GM12878 (cell line): ENCODE results near the gene LMF1. TPM values are rescaled to one million over a fixed set of nuclear protein-coding genes. Genes with fewer than 3 reads are reported as not detected.

Experiments
- ATAC-seq: fragments of 200-7000 bp; cut with Tn5 transposase; 3 replicates; pipeline ENCODE4 v1.9.1; 2020; ENCODE audit warnings: mild to moderate bottlenecking, moderate library complexity
- BruUV-seq: library from RNA; stranded (reverse); fragments of 400-500 nt; replicated peaks from 2 replicates; lab custom pipeline; 2021; lab: Mats Ljungman, UMichigan
- CTCF ChIA-PET: fragments of 300-600 bp; sonication (Branson Sonifier 250); formaldehyde crosslinking; extraction: SDS; loops from one replicate; lab custom pipeline; 2021; ENCODE audit warnings: inconsistent platforms; lab: Yijun Ruan, JAX
- POLR2A ChIA-PET: fragments of 350-600 bp; formaldehyde crosslinking; extraction: SDS; loops from one replicate; lab custom pipeline; 2021; ENCODE audit warnings: inconsistent platforms; lab: Charles Lee
- RAD21 ChIA-PET: fragments of 300-600 bp; sonication (Branson Sonifier 250); formaldehyde crosslinking; loops from one replicate; lab custom pipeline; 2023; ENCODE audit warnings: antibody characterized with exemption; ENCODE audit not compliant: unreplicated experiment; lab: Charles Lee
- SMC1A ChIA-PET: fragments of 300-600 bp; sonication (Branson Sonifier 250); formaldehyde crosslinking; loops from one replicate; lab custom pipeline; 2023; ENCODE audit not compliant: unreplicated experiment, uncharacterized antibody; lab: Charles Lee
- DNase-seq: peaks from one replicate; pipeline ENCODE4 v3.0.0-alpha.2; 2011; ENCODE audit warnings: low read depth, low spot score
- FAIRE-seq: peaks from 3 replicates; lab custom pipeline; 2011; peaks lifted over from hg19 to GRCh38; lab: Jason Lieb, UNC
- H2AFZ ChIP-seq: 2 replicates; pipeline ENCODE4 v1.6.0; 2011; ENCODE audit warnings: low read depth, low read length, control low read depth; ENCODE audit not compliant: control insufficient read depth
- H3K27ac ChIP-seq: 2 replicates; pipeline ENCODE4 v1.5.1; 2011; ENCODE audit warnings: control low read depth; ENCODE audit not compliant: control insufficient read depth, insufficient read depth
- H3K27me3 ChIP-seq, 2 experiments: replicated peaks in 1 of 2; 2 replicates each; pipeline versions ENCODE4 v1.6.0 to v1.6.1; 2011; ENCODE audit warnings: low read length in 1 of 2; ENCODE audit not compliant: control insufficient read depth in 2 of 2, insufficient read depth in 2 of 2
- H3K36me3 ChIP-seq, 2 experiments: 2 replicates each; pipeline ENCODE4 v1.5.1; 2011; ENCODE audit warnings: low read length in 1 of 2; ENCODE audit not compliant: control insufficient read depth in 2 of 2, insufficient read depth in 2 of 2
- H3K4me1 ChIP-seq: 2 replicates; pipeline ENCODE4 v1.6.1; 2011; ENCODE audit warnings: mild to moderate bottlenecking, low read length, moderate library complexity, mixed read lengths; ENCODE audit not compliant: control insufficient read depth, insufficient read depth
- H3K4me2 ChIP-seq: 2 replicates; pipeline ENCODE4 v1.6.0; 2011; ENCODE audit warnings: control low read depth; ENCODE audit not compliant: control insufficient read depth, insufficient read depth
- H3K4me3 ChIP-seq: fragments of 200-600 bp; sonication (generic); 2 replicates; pipeline ENCODE4 v1.5.1; 2016
- H3K79me2 ChIP-seq: 2 replicates; pipeline ENCODE4 v1.6.0; 2011; ENCODE audit warnings: low read length; ENCODE audit not compliant: control insufficient read depth, insufficient read depth
- H3K9ac ChIP-seq: 2 replicates; pipeline ENCODE4 v1.8.0; 2011; ENCODE audit warnings: low read length, control low read depth, mixed read lengths; ENCODE audit not compliant: control insufficient read depth, insufficient read depth
- H3K9me3 ChIP-seq: replicated peaks from 3 replicates; pipeline ENCODE4 v1.5.1; 2011; ENCODE audit warnings: mild to moderate bottlenecking, low read length; ENCODE audit not compliant: control insufficient read depth, insufficient read depth
- H4K20me1 ChIP-seq: 2 replicates; pipeline ENCODE4 v1.6.0; 2011; ENCODE audit not compliant: control insufficient read depth, insufficient read depth
- CREB1 ChIP-seq: IDR thresholded peaks from 2 replicates; pipeline ENCODE4 v1.6.1; 2012; ENCODE audit warnings: low read depth, mild to moderate bottlenecking, inconsistent platforms
- GABPA ChIP-seq: IDR thresholded peaks from 2 replicates; pipeline ENCODE4 v1.6.1; 2014; ENCODE audit warnings: antibody characterized with exemption, low read depth, mild to moderate bottlenecking, inconsistent platforms
- HCFC1 ChIP-seq: fragments of 150-350 bp; IDR thresholded peaks from 2 replicates; pipeline ENCODE4 v1.6.1; 2014; ENCODE audit warnings: low read length
- HDAC2 ChIP-seq: fragments of 200-600 bp; sonication (generic); IDR thresholded peaks from 2 replicates; pipeline ENCODE4 v1.6.1; 2017
- NFXL1 ChIP-seq: fragments of 450-650 bp; IDR thresholded peaks from 2 replicates; pipeline ENCODE4 v1.6.1; 2017; ENCODE audit warnings: antibody characterized with exemption, mild to moderate bottlenecking, borderline replicate concordance
- RAD51 ChIP-seq: fragments of 450-650 bp; IDR thresholded peaks from 2 replicates; pipeline ENCODE4 v1.6.1; 2016; ENCODE audit warnings: moderate library complexity, mild to moderate bottlenecking, inconsistent platforms
- SIN3A ChIP-seq: IDR thresholded peaks from 2 replicates; pipeline ENCODE4 v1.6.1; 2012; ENCODE audit warnings: low read depth, low read length, improper control_type of control experiment
- TARDBP ChIP-seq: IDR thresholded peaks from 2 replicates; pipeline ENCODE4 v1.6.1; 2016; ENCODE audit warnings: borderline replicate concordance
- WGBS: methylation state at CpG from one replicate; pipeline ENCODE4 v1.1.6; 2016; ENCODE audit warnings: low lambda C conversion rate; ENCODE audit not compliant: insufficient replicate concordance, insufficient coverage; ENCODE audit errors: missing lambda C conversion rate; 5-methylcytosine and 5-hydroxymethylcytosine counted together
- in situ Hi-C: fragments of 300-500 bp; cut with MboI; formaldehyde crosslinking; loops from 9 replicates; pipeline ENCODE4 v1.14.3; 2018; ENCODE audit warnings: mixed read lengths
- intact Hi-C: fragments of 100-400 bp; cut with micrococcal nuclease; formaldehyde crosslinking; loops from one replicate; pipeline ENCODE4 v1.14.2; 2022; ENCODE audit not compliant: unreplicated experiment
- polyA plus RNA-seq, 11 experiments: library from polyadenylated mRNA; depleted of rRNA in 4 of 11; unstranded in 6 of 11; stranded (reverse) in 5 of 11; fragments of >200 nt; fragmentation: Nextera tagmentation in 4 of 11; fragmentation: Illumina TruSeq in 1 of 11; extraction: Ambion mirVana in 4 of 11; extraction: Trizol in 1 of 11; gene quantifications; 1 replicate in 1 of 11; 2 replicates in 10 of 11; pipeline versions ENCODE4 v1.2.1 to v1.2.3, GENCODE V29; 2011 to 2016; ENCODE audit warnings: inconsistent platforms in 2 of 11, missing spikeins in 2 of 11, low read depth in 1 of 11
- total RNA-seq, 4 experiments: library from RNA; depleted of rRNA in 3 of 4; stranded (reverse); fragments of >200 nt in 3 of 4; fragmentation: Illumina TruSeq in 1 of 4; extraction: Trizol in 1 of 4; gene quantifications; 2 replicates each; pipeline versions ENCODE4 v1.2.1 to v1.2.3, GENCODE V29; 2013 to 2021
- TF ChIP-seq, protein P1 (sequence below): IDR thresholded peaks from 2 replicates; pipeline ENCODE4 v1.6.1; 2011; ENCODE audit warnings: borderline replicate concordance, low read depth, mild to moderate bottlenecking, moderate library complexity, mixed read lengths, low read length; ENCODE audit not compliant: insufficient read depth; ENCODE audit errors: extremely low read length
- TF ChIP-seq, protein P2 (sequence below): IDR thresholded peaks from 2 replicates; pipeline ENCODE4 v1.6.1; 2012; ENCODE audit warnings: improper control_type of control experiment, low read depth, low read length; ENCODE audit not compliant: insufficient replicate concordance
- TF ChIP-seq, protein P3 (sequence below): fragments of 450-650 bp; IDR thresholded peaks from 2 replicates; pipeline ENCODE4 v1.6.1; 2016; ENCODE audit warnings: mild to moderate bottlenecking

The LMF1 gene
- total and polyA plus RNA-seq, 10 of the 15 experiments (the other 5 are each of a cell fraction or from before 2014, with no cell fraction given): 0.18 to 3.2 (median 1.4) TPM; not detected in 1

- no peak overlapping the region for H3K4me3 ChIP-seq
Measured at GRCh38 chr16:871562-872345, 99.0 kb downstream of the LMF1 start.

More at GRCh38 chr16:871562-872345, 99.0 kb downstream of the LMF1 start:
- no peak for DNase-seq
- Histone ChIP-seq H3K27me3 (no peaks in the 10 kb centered on the region), H3K9me3 (no peaks in the 10 kb centered on the region; the same call in 2 of the 3 replicates), H4K20me1 (no peaks in the 10 kb centered on the region), H3K27ac (no peak overlapping the region), H3K9ac (no peak overlapping the region), H3K4me1 (no peaks in the 10 kb centered on the region), H3K79me2 (no peaks in the 10 kb centered on the region), H3K4me2 (no peak overlapping the region), H3K36me3 (no peaks in the 10 kb centered on the region)
- RAD21 ChIA-PET: no interaction called here
- intact Hi-C loops (no loop called here), in situ Hi-C loops (no loop called here)
- 54% methylated on average over 30 of the region's 30 CpGs for WGBS
- no peak for FAIRE-seq
- POLR2A ChIA-PET: no interaction called here
- SMC1A ChIA-PET: no interaction called here
- ATAC-seq: no peak
- no peak for TF ChIP-seq HCFC1
- no peak for TF ChIP-seq NFXL1
- no peak for TF ChIP-seq CREB1
- TF ChIP-seq RAD51: no peak
- no peak for TF ChIP-seq SIN3A
- TF ChIP-seq, protein P1, sequence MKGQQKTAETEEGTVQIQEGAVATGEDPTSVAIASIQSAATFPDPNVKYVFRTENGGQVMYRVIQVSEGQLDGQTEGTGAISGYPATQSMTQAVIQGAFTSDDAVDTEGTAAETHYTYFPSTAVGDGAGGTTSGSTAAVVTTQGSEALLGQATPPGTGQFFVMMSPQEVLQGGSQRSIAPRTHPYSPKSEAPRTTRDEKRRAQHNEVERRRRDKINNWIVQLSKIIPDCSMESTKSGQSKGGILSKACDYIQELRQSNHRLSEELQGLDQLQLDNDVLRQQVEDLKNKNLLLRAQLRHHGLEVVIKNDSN: no peak
- TF ChIP-seq, protein P2, sequence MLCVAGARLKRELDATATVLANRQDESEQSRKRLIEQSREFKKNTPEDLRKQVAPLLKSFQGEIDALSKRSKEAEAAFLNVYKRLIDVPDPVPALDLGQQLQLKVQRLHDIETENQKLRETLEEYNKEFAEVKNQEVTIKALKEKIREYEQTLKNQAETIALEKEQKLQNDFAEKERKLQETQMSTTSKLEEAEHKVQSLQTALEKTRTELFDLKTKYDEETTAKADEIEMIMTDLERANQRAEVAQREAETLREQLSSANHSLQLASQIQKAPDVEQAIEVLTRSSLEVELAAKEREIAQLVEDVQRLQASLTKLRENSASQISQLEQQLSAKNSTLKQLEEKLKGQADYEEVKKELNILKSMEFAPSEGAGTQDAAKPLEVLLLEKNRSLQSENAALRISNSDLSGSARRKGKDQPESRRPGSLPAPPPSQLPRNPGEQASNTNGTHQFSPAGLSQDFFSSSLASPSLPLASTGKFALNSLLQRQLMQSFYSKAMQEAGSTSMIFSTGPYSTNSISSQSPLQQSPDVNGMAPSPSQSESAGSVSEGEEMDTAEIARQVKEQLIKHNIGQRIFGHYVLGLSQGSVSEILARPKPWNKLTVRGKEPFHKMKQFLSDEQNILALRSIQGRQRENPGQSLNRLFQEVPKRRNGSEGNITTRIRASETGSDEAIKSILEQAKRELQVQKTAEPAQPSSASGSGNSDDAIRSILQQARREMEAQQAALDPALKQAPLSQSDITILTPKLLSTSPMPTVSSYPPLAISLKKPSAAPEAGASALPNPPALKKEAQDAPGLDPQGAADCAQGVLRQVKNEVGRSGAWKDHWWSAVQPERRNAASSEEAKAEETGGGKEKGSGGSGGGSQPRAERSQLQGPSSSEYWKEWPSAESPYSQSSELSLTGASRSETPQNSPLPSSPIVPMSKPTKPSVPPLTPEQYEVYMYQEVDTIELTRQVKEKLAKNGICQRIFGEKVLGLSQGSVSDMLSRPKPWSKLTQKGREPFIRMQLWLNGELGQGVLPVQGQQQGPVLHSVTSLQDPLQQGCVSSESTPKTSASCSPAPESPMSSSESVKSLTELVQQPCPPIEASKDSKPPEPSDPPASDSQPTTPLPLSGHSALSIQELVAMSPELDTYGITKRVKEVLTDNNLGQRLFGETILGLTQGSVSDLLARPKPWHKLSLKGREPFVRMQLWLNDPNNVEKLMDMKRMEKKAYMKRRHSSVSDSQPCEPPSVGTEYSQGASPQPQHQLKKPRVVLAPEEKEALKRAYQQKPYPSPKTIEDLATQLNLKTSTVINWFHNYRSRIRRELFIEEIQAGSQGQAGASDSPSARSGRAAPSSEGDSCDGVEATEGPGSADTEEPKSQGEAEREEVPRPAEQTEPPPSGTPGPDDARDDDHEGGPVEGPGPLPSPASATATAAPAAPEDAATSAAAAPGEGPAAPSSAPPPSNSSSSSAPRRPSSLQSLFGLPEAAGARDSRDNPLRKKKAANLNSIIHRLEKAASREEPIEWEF: no peak
- TF ChIP-seq HDAC2: no peak
- TF ChIP-seq GABPA: no peak
- TF ChIP-seq TARDBP: no peak
- TF ChIP-seq, protein P3, sequence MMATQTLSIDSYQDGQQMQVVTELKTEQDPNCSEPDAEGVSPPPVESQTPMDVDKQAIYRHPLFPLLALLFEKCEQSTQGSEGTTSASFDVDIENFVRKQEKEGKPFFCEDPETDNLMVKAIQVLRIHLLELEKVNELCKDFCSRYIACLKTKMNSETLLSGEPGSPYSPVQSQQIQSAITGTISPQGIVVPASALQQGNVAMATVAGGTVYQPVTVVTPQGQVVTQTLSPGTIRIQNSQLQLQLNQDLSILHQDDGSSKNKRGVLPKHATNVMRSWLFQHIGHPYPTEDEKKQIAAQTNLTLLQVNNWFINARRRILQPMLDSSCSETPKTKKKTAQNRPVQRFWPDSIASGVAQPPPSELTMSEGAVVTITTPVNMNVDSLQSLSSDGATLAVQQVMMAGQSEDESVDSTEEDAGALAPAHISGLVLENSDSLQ: no peak
- TF ChIP-seq, all 136 proteins: peak for 0
- no TSS peak for BruUV-seq
- no peak overlapping the region for H2AFZ ChIP-seq
- CTCF ChIA-PET: no interaction called here
